GM21576 (cell line): ENCODE measurements around the gene EOLA2.
"Not testable (repeated sequence)": the region's sequence is repeated elsewhere in the genome, so short reads cannot be mapped to it uniquely, and the experiment has no call there.

Source experiments
- ATAC-seq: cut with Tn5 transposase; IDR thresholded peaks from one replicate; pipeline ENCODE4 v1.9.1; 2021; ENCODE audit warnings: mild to moderate bottlenecking, moderate library complexity; ENCODE audit not compliant: unreplicated experiment

Gene EOLA2

DNA sequence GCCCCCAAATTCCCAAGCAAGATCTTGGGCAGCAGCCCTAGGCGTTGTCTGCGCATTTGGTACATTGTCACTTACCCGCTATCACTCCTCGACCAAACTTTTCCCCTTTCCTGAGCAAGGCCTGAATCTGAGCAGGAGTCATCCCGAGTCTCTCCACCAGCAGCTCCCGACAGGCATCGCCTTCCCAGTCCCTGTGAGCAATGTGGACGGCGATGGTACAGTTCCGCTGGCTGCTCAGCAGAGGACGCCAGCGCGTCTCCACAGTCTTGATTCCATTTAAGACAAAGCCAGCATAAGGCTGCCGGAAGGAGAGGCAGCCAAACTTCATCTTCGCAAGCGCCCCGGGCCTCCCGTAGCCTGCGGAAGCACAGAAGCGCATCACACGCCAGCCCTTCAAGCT, 4.7 kb downstream of the EOLA2 start:
- not testable (repeated sequence) for ATAC-seq

DNA sequence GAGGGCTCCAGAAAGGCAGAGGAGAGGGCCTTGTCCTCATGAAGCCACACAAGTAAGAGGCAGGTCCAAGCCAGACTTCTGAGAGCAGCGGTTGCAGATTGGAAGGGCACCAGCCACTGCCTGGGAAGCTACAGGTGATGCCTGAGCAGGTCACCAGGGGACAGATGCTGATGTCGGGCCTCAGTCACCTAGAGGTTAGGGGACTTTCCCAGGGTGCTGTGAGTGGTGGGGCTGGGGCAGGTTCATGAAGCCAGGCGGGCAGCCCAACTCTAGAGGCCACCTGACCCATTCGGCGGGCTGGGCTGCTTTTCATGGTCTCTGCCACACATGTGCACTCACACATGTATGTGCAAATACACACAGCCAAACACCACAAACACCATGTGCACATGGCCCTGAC, 5.3 kb downstream of the EOLA2 start:
- ATAC-seq, result not testable (repeated sequence)

DNA sequence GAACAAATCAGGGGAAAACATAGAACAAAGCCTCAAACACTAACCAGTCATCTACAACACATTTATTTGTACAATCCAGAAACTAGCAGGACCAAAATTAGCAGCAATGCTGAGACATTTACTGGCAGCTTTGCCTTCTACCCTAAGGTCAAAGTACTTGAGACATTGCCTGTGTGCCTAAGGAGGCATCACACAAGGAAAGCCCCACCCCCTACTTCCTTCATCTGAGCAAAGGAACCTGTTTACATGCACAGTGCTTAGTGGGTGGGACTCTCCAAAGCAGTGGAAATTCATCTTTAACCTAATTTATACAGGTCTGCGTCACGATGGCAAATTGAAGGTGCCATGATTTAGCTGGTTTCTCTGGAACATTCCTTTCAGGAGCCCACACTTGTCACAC, 6.1 kb downstream of the EOLA2 start:
- not testable (repeated sequence) for ATAC-seq

DNA sequence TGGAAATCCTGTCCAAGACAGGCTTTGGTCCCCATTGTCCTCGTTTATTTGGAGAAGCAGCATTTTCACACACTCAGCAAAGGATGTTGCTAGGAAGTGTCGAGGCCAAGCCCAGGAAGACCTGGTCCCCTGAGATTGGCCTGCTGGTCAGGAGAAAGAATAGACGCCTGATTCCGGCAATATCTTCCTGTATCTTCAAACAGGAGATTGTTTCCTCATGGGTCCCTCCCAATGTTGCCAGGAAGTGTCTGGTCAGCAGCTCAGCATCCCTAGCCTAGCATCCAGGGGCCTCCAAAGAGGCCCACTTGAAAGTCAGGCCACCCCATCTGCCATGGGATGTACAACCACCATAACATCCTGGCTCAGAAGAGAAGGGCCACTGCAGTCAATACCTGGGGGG, 6.9 kb downstream of the EOLA2 start:
- ATAC-seq, result not testable (repeated sequence)

DNA sequence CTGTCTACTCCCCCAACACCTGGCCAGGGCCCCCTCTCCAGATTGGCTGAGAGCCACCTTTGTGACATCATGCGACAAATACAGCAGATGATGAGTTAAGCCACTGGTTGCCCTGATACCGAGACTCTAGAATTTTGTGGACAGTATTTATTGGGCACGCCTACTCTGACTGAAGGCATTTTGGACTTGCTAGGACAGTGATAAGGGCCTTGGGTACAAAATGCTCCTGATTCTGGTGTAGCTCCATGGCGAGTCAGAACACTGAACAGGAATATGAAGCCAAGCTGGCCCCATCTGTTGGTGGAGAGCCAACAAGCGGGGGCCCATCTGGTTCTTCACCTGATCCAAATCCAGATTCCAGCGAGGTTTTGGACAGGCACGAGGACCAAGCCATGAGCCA, 8.9 kb downstream of the EOLA2 start, which contains the start of gene HSFX4:
Gene HSFX4 (plus strand): TSS at position 174 of the 400 bp plus-strand sequence. CDS start 72 bp downstream, at position 246.
- ATAC-seq, result not testable (repeated sequence)

DNA sequence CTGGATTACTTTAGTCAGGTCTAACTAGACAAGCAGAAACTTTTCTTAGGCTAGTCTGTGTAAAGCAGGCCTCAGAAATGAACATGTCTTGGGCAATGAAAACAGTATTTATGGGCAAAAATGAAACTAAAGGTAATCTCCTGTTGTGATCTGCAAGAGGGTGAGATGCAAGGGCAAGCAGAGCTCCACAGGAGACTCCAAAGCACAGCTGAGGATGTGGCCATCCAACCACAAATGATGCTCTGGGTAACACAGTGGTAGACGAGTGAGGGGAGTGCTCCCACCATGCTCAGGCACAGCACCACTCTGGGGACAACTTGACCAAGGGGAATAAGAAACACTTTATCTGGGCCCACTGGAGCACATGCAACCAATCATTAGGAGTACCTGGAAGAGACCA, 9.7 kb downstream of the EOLA2 start:
- not testable (repeated sequence) for ATAC-seq

DNA sequence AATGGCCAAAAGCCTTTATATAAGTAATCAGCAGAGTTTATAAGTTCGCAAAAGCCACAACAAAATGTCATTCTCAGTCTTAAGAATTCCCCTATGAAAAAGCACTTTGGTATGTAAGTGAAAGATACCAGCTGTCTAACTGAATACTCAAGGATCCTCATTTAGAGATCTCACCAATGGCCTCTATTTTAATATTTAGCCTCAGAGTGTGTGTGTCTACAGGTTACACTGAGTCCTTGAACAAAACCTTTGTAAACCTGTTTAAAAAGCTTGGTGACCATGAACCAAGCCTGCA, 10.4 kb downstream of the EOLA2 start:
- ATAC-seq, result not testable (repeated sequence)

DNA sequence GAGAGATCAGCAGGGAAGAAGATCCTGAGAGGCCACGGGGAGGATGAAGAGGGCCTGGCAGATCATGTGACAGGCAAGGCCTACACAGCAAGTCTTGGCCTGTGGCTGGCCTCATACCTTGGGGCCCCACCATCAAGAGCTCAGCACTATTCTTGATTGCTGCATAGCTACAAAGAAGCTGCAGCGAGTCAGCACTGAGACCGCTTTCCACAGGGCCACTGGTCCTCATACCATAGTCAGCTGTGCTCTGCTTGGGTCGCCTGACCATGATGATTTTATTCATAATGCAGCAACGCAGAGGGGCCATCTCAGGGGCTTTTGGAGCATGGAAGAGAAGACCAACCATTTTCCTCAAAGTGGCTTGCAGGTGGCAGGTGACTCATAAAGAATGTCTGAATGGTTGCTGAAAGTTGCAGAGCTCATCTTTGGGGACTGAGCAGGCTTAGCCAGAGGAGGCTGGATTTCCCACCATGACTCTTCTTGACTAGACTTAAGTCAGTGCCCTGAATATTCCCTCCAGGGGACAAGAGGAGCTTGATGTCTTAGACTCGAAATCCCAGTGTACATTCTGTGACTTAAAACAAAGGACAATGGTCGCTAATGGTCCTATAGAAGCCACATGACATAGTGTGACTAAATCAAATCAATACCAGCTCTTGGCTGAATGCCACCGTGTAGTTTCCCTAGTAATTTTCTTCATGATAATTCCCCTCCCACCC, 10.9 kb downstream of the EOLA2 start:
- ATAC-seq, result not testable (repeated sequence)

DNA sequence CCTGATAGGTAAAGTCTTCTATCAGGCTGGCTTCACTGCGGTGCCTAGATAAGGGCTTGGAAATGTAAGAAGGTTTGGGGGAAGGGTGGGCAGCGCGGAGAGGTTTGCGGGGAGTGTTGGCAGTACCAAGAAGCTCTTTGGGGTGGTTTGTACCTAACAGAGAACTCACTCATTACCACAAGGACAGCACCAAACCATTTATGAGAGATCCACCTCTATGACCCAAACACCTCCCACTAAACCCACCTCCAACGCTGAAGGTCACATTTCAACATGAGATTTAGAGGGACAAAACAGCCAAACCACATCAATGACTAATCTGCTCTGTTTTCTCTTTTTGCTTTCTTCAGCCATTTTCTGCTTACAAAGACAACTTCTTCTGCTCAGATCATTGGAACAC, 13.9 kb downstream of the EOLA2 start:
- not testable (repeated sequence) for ATAC-seq

DNA sequence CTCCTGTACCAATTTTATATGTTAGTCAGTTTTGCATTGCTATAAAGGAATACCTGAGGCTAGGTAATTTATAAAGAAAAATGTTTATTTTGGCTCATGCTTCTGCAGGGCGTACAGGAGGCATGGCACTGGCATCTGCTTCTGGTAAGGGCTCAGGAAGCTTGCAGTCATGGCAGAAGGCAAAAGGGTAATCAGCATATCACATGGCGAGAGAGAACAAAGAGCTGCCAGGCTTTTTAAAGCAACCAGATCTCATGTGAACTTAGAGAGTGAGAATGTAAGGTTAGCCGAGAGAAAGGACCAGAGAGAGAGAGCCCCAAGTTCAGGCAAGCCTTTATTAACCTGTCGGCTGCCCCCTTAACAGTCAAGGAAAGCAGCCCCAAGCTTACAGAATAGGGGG, 14.5 kb downstream of the EOLA2 start:
- not testable (repeated sequence) for ATAC-seq

DNA sequence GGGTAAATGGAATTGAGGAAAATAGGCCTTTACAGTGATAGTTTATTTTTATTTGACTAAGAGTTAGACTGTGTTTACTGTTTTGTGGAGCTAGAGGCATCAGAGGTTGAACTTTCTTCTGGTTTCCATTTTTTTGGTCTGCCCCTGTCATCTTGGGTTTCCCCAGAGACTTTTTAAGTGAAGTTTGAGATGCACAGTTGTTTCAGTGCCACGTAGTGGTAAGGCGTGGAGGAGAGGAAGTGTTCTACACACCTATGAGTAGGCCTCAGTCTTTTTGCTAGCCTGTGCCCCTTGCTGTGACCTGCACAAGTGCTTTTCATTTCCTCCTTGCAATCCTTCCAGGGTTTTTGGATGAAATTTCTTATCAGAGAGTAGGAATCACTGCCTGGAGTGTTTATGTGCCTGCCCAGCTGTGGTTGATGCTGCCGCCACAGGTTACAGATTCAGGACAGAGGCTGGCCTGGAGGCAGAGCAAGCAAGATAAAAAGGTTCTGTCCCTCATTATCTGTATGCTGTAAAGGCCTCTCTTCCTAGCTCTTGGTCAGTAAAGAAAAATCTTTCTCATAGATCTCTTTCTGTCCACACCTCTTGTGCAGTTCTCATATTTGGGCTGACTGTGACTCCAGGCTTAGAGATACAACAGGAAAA, 21.4 kb downstream of the EOLA2 start:
- peak; percentile 91 for ATAC-seq

DNA sequence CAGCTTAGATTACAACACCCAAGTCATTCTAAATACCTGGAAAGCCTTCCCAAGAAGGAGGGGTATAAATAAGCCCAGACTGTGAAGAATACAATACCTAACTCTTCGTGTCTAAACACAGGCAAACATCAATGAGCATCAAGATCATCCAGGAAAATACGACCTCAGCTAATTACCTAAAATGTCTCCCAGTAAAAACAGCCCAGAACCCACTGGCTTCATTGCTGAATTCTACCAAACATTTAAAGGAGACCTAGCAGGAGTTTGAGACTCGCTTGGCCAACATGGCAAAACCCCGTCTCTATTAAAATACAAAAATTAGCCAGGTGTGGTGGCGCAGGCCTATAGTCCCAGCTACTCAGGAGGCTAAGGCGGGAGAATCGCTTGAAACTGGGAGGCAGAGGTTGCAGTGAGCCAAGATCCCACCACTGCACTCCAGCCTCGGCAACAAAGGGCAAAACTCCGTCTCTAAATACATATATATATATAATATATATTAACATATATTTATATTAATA, 28.1 kb downstream of the EOLA2 start:
- ATAC-seq, result no peak

DNA sequence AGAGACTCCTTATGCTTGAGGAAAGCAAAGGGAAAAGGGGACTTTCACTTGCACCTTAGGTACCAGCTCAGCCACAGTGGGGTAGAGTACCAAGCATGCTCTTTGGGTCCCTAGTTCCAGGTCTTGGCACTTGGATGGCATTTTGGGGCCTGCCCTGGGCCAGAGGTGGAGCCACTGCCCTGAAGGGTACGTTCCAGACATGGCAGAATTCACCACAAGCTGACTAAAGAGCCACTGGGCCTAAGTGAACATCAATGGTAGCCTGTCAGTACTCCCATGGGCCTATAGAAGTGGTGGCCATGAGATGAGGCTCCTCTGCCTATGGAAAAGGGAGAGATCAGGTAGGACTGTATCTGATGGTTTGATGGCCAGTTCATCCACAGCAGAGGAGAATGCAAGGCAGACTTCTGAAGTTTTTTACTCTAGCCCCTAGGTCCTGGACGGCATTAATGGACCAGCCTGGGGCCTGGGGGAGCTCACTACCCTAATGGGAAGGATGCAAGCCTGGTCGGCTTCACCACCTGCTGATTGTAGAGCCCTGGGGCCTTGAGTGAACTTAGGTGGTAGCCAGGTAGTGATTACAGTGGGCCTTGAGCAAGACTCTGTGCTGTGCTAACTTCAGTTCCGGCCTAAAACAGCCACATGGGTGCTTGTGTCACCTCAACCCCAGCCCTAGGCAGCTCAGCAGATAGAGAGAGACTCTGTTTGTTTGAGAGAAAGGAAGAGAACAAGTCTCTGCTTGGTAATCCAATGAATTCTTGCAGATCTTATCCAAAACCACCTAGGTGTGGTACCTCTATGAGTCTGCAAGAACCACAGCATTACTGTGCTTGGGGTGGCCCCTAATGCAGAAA, 28.7 kb downstream of the EOLA2 start:
- no peak for ATAC-seq

DNA sequence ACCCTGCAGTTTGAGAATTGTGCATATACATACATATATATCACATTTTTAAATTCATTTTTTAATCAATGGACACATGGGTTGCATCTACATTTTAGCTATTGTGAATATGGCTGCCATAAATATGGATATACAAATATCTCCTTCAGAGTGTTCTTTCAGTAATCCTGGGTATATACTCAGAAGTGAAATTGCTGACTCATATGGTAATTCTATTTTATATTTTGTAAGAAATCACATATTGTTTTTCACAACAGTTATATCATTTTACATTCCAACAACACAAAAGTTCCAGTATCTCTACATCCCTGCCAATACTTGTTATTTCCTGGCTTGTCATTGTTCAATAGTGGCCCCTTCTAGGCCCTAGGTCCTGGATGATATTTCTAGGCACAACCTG, 29.6 kb downstream of the EOLA2 start:
- ATAC-seq, result no peak

DNA sequence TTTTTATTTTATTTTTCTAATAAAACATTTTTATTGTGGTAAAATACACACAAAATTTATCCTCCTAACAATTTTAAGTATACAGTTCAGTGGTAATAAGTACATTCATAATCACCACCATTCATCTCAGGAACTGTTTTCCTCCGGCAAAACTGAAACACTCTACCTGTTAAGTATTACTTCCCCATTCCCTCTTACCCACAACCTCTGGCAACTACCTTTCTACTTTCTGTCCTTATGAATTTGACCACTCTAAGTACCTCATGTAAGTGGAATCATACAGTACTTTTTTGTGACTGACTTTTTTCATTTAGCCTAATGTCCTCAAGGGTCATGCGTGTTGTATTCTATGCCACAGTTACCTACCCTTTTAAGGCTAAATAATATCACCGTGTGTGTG, 30.0 kb downstream of the EOLA2 start:
- ATAC-seq, result peak; percentile 62

DNA sequence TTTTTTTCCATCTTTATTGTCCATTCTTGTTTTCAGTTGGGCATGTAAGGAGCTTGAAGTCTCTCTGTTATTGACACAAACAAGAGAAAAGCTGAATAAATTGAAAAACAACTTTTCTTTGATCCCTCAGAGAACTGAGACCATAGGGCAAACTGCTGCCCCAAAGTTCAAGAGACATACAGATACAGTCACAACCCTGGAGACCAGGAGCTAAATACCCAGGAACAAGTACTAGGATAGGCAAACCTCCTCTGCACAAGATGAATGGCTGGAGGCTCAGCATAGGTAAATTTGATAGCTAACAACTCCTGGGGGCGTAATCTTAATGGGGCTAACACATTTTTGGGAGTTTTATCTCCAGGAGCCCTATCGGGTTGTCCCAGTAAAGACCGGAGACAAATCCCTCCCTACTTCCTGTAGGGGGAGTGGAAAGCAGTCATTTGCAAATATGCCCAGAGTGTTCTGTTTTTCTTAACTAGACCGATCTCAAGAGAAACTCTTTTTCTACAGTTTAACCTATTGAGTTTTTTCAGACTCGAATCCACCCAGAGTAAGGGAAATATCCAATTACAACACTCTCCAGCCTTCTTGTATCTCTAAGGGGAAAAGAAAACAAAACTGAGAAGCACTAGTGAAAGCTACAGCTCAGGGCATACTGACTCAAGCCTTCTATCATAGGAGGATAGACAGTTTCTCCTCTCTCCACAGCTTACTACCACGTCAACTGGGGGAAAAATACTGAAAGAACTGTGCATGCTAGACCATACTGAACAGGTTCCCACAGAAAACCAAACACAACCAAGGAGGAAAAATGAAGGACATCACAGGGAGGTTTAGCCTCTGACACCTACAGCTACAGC, 34.2 kb downstream of the EOLA2 start:
- ATAC-seq, result peak; percentile 68

DNA sequence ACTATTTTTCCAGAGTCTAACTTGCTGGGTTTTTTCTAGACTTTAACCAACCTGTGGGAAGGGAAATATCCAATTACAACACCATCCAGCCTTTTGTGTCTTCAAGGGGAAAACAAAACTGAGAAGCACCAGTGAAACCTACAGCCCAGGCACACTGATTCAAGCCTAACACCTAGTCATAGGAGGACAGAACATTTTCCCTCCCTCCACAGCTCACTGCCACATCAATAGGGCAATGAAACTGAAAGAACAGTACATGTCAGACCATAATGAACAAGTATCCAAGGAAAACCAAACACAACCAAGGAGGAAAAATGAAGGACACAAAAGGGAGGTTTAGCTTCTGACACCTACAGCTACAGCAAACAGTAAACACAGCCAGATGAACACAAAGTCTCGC, 39.7 kb downstream of the EOLA2 start:
- no peak for ATAC-seq

DNA sequence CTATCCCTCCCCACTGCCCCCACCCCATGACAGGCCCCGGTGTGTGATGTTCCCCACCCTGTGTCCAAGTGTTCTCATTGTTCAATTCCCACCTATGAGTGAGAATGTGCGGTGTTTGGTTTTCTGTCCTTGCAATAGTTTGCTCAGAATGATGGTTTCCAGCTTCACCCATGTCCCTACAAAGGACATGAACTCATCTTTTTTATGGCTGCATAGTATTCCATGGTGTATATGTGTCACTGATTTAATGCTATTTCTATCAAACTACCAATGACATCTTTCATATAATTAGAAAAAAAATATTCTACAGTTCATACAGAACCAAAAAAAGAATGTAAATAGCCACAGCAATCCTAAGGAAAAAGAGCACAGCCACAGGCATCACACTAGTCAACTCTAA, 47.5 kb downstream of the EOLA2 start:
- not testable (repeated sequence) for ATAC-seq
